UCSD-AML1 (cell line): Measurements from ENCODE around the gene ACSL4.

Source experiments
- DNase-seq: peaks from one replicate; lab custom pipeline; 2025; ENCODE audit not compliant: unreplicated experiment; lab: John Stamatoyannopoulos, UW

The ACSL4 gene

DNA sequence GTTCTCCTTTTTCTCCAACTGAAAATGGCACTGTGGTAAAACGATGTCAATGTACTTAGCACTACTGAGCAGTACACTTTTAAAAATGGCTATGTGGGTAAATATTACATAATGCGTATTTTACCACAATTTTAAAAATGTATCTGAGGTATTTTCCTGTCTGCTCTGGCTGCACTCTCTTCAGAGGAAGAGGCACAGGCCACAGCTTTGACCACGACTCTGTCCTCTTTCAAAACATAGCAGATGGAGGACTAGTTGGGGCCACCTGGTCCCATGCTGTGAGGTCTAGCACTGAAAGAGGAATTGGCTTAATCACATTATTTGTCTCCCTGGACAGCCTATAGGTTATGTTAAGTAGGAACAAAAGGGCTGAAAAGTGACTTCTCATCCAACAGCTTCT, 113.3 kb downstream of the ACSL4 start:
- DNase-seq = peak; percentile 15

DNA sequence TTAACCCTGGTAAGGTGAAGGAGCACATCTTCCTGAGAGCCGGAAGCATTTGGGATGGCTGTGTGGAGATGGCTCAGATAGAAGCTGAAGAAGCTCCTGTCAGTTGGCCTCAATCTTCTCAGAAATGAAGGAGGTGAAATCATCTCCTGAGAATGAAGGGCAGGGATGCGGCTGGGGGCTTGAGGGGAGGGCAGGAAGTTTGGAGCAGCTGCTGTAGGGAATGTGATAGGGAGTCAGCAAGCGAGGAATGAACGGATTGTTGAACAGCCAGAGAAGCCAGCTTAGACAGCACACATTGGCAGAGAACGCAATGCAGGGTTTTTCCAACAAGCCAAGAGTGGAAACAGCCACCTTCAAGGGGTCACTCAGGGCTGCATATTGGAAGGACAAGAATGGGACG, 118.1 kb downstream of the ACSL4 start:
- DNase-seq = no peak

DNA sequence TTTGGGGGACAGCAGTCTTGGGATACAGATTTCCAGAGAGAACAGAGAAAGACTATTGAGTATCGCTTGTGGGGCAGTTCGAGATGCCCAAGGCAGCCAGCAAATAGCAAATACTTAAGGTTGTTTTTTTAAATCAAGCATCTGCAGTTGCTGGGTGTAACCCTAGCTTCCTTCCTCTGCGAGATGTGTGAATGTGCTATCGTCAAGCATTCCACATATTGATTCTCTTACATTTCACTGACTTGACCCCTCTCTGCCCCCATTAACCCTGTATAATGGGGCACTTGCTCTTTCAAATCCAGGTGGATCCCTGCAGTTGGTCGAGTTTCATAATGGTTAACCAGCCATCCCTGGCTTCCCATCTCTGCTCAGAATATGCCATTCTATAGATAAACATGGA, 131.6 kb downstream of the ACSL4 start:
- no peak for DNase-seq

DNA sequence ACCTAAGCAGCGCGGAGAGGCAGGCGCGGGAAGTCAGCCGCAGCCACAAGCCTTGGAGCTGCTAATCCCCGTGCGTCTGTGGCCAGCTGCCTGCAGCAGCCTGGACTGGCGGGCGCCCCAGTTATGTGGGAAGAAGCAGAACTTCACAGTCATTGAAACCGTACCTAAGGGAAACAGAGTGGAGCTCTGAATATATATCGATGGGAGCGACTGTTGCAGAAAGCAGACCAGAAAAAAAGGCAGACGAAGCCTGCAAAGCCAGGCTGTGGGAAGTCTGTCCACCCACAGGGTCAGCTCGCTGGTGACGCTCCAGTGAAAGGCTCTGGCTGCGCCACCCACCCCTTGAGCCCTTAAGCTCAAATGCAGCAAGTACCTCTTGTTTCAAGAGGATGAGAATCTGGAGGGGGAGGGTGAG, 132.8 kb downstream of the ACSL4 start:
- no peak for DNase-seq

DNA sequence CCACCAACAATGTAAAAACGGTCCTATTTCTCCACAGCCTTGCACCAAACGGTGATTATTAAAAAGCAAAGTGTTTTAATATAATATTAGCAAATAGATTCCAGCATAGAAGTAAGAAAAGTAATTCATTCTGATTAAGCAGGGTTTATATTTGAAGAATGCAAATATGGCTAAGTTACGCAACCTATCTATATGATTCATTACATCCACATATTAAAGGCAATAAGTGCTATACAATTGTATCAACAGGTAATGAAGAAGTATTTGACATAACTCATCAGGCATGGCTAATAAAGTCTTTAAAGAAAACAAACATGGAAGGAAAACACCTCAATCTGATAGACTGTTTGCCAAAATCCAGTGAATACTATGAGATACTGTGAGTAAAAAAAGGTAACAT, 137.0 kb downstream of the ACSL4 start:
- no peak for DNase-seq
